AML-193 (cell line): ENCODE results near the gene APOE.
A peak's percentile ranks its signal among the peaks of the same experiment; 100 is the strongest.
"Not testable (repeated sequence)": the region's sequence is repeated elsewhere in the genome, so short reads cannot be mapped to it uniquely, and the experiment has no call there.

Experiments used
- DNase-seq, 2 experiments: peaks; one replicate each; lab custom pipeline; 2025; lab: John Stamatoyannopoulos, UW

APOE gene

GRCh38 chr19:44911896-44912295, 6.3 kb downstream of the APOE start:
- DNase-seq, result not testable (repeated sequence)

DNA sequence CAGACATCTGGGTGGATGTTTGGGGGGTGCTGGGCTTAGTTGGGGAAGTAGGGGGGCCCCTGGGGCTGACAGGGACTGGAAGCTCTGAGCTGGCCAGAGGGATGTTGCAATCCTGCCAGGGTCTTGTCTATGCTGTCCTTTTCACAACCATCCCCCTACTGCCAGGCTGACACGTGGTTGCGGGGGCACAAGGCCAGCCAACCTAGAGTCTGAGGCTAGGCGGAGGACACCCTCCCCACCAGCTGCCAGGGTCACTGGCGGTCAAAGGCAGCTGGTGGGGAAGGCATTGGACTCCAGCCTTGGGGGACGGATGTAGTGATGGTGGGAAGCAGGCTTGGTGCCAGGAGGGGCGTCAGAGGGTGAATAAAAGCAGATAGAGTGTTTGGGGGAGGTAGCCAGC, 7.3 kb downstream of the APOE start:
- no peak for DNase-seq

GRCh38 chr19:44913512-44914432, 8.2 kb downstream of the APOE start:
- DNase-seq, result not testable (repeated sequence)

GRCh38 chr19:44914433-44915206, 9.0 kb downstream of the APOE start, which contains the start of gene APOC1:
Gene APOC1 (plus strand): TSS chr19:44914608. CDS start chr19:44914892, 284 bp downstream.
- peak in 1 of 2 experiments; percentile 10 for DNase-seq

GRCh38 chr19:44924243-44924725, 18.7 kb downstream of the APOE start:
- no peak for DNase-seq

GRCh38 chr19:44925114-44925891, 19.7 kb downstream of the APOE start:
- peak; percentile 62 to 68 for DNase-seq

DNA sequence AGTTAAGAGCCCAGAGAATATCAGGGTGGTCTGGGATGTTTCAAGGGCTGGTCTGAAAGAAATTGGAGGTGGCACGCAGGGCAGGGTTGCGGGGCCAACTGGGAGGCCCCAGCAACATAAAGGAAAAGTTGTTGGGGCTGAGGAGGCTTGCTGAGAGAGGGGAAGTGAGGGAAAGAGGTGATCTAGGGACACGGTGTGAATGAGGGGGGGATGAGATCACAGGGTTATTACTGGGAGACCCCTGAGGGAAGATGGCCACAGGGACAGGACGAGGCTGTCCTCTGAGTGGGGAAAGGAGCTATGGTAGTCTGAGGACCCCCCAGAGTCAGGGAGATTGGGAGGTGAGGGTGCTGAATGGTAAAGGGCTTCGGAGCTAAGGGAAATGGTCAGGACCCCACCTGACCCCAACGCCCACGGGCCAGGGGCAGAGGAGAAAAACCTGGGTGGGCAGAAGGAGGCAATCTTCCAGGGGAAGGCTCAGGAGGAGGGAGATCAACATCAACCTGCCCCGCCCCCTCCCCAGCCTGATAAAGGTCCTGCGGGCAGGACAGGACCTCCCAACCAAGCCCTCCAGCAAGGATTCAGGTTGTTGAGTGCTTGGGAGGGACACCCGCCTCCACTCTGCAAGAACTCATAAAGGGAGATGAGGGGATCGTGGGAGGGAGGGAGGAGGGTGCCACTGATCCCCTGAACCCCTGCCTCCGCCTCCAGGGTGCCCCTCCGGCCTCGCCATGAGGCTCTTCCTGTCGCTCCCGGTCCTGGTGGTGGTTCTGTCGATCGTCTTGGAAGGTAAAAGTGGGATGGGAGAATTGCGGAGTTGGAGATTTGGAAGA, 20.9 kb downstream of the APOE start:
- not testable (repeated sequence) for DNase-seq

DNA sequence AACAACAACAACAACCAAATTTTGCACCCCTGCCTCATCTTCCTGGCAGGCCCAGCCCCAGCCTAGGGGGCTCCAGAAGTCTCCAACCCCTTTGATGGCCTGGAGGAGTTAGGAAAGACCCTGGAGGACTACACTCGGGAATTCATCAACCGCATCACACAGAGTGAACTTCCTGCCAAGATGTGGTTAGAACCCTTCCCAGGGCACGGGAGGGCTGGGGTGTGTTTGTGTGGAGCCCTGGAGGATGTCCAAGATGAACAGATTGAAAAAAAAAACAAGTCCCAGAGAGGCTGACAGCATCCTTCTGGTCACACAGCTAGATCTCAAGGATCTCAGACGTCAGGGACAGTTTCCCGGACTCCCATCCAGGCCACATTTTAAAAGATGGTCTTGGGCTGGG, 22.1 kb downstream of the APOE start:
- no peak for DNase-seq

GRCh38 chr19:44930088-44930487, 24.5 kb downstream of the APOE start:
- no peak for DNase-seq

DNA sequence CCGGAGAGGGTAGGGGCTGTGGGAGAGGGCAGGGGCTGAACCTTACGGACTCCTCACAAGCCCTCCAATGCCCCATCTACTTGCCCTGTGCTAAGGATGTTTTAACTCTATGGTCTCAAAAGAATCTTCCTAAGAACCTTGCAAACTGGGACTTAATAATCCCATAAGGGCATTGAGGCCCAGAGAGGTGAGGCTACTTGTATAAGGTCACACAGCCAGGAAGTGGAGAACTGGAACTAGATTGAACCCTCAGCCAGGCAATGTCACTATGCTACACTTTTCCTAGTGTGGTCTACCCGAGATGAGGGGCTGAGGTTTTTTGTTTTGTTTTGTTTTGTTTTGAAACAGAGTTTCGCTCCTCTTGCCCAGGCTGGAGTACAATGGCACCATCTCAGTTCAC, 25.9 kb downstream of the APOE start:
- no peak for DNase-seq

DNA sequence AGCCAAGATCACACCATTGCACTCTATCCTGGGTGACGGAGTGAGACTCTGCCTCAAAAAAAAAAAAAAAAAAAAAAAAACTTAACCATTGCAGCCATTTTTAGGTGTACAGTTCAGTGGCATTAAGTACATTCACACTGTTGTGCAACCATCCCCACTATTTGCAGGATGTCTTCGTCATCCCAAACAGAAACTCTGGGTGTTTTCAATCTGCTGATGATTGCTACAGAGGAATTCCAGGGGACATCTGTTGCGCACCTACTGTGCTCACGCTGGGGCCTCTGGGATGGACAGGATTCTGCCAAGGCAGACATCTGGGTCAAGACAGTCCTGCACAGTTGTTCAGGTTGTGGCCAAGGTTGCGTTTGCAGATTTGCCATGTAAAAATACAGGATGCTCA, 34.1 kb downstream of the APOE start:
- DNase-seq, result peak in 1 of 2 experiments; percentile 4

GRCh38 chr19:44942067-44942571, 36.5 kb downstream of the APOE start, which contains the start of gene APOC4:
Gene APOC4 (plus strand): TSS chr19:44942237. CDS start chr19:44942278, 41 bp downstream.
- DNase-seq, result no peak

DNA sequence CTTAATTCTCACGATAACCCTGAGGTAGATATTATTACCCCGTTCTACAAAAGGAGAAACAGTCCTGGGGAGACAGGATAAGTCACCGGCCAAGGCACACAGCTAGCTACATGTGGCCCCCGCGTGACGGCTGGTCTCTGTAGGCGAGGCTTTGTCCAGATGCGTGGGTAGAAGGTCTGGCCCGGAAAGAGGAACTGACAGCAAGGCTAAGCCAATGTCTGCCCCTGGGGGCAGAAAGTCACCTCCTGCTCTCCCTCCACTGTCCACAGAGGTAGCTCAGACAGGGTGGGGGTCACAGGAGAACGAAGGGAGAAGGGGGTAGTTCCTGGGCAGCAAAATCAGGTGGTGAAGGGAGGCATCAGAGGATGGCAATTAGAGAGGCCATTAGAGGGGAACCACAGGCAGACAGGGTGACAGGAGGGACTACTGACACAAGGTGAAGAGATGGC, 38.2 kb downstream of the APOE start:
- peak; percentile 81 to 85 for DNase-seq

DNA sequence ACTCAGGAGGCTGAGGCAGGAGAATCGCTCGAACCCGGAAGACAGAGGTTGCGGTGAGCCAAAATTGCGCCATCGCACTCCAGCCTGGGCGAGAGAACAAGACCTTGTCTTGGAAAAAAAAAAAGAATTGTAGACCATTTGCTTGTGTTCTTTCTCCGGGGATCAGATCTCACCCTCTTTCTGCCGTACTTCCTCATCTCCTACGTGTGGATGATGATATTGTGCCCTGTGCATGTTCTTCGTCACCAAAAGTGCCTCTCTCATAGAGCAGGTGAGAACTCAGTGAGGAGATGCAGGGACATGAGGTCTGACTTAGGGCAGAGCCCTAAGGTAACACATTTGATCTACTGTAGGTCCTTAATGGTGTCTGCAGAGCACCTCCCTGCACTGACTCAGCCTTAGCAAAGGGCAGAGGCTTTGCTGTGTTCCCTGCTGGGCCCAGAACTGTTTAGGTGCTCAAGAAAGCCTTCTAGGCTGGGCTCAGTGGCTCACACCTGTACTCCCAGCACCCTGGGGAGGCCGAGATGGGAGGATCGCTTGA, 41.5 kb downstream of the APOE start:
- no peak for DNase-seq

- DNase-seq, result no peak
These were observed 42.6 kb downstream of the APOE start for GRCh38 chr19:44948237-44948636.

DNA sequence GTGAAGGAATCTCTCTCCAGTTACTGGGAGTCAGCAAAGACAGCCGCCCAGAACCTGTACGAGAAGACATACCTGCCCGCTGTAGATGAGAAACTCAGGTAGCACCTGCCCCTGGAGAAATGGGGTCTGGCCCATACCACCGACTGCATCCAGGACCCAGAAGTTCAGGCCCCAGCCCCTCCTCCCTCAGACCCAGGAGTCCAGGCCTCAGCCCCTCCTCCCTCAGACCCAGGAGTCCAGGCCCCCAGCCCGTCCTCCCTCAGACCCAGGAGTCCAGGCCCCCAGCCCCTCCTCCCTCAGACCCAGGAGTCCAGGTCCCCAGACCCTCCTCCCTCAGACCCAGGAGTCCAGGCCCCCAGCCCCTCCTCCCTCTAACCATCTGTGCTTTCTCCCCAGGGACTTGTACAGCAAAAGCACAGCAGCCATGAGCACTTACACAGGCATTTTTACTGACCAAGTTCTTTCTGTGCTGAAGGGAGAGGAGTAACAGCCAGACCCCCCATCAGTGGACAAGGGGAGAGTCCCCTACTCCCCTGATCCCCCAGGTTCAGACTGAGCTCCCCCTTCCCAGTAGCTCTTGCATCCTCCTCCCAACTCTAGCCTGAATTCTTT, 43.3 kb downstream of the APOE start:
- DNase-seq, result no peak

DNA sequence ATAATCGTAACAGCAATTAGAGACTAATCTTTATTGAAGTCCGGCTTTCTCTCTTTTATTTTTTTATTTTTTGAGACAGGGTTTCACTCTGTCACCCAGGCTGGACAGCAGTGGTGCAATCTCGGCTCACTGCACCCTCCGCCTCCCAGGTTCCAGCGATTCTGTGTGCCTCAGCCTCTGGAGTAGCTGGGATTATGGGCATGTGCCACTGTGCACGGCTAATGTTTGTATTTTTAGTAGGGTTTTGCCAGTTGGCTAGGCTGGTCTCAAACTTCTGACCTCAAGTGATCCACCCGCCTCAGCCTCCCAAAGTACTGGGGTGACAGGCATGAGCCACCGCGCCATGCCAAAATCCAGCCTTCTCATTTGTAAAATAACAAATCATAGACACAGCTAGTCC, 44.0 kb downstream of the APOE start:
- no peak for DNase-seq

DNA sequence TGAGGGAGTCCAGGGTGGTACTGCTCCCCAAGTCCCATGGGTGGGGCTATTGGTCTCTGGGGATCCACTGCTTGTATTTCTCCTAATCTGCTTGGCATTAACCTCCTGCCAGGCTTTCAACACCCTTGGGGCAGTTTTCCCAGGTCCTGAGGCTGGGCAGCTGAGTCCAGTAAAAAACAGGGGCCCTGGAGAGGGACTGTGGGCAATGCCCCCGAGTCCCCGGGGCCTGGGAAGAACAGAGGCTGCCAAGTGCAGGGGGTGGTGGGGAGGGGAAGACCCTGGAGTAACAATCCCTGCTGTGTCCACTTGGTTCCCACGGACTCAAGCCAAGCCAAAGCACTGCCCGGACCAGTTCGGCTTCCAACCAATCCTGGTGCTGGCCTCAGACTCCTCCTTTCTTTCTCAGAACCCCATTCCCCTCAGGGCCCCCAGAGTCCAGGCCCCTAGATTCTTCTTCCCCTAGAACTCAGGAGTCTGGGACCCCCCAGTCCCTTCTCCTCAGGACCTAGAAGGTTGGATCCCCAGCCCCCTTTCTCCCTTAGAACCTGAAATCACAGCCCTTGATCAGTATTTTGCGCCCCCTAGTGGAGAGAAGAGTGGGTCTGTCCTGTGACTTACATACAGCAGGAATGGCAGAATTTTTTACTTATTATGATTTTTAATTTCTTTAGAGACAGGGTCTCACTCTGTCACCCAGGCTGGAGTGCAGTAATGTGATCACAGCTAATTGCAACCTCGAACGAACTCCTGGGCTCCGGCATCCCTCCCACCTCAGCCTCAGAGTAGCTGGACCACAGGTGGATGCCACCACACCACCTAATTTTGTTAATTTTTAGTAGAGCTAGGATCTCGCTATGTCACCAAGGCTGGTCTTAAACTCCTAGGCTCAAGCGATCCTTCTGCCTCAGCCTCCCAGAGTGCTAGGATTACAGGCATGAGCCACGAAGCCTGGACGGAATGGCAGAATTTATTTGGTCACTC, 45.9 kb downstream of the APOE start:
- DNase-seq, result peak; percentile 58 to 70

DNA sequence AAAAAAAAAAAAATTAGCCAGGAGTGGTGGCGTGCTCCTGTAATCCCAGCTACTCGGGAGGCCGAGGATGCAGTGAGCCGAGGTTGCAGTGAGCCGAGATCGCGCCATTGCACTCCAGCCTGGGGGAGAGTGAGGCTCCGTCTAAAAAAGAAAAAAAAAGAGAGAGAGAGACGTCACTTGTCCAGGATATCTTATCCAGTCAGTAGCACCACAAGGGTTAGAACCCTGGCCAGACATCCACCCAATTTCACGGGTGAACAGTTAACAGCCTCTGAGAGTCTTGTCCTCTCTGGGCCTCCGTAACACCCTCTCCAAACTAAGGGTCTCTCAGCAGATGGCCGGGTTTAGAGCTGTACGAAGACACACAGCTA, 48.7 kb downstream of the APOE start:
- peak in 1 of 2 experiments; percentile 40 for DNase-seq
